ACC112 (cell line): ENCODE measurements around the gene ZSWIM4.
"Not testable (repeated sequence)": the region's sequence is repeated elsewhere in the genome, so short reads cannot be mapped to it uniquely, and the experiment has no call there.

Experiments
- H2AFZ ChIP-seq: fragments of 200-600 bp; sonication (generic); one replicate; pipeline ENCODE4 v1.6.0; 2017; ENCODE audit warnings: antibody characterized with exemption, low read length; ENCODE audit not compliant: unreplicated experiment
- H3K27ac ChIP-seq: fragments of 200-600 bp; sonication (generic); 2 replicates; pipeline ENCODE4 v1.5.1; 2014; ENCODE audit warnings: low read depth, mild to moderate bottlenecking, antibody characterized with exemption, low read length, moderate library complexity
- H3K27me3 ChIP-seq: fragments of 200-600 bp; sonication (generic); 2 replicates; pipeline ENCODE4 v1.6.1; 2014; ENCODE audit warnings: mild to moderate bottlenecking, antibody characterized with exemption, low read length, moderate library complexity, mixed read lengths; ENCODE audit not compliant: insufficient read depth
- H3K36me3 ChIP-seq: fragments of 200-600 bp; sonication (generic); 2 replicates; pipeline ENCODE4 v1.6.1; 2016; ENCODE audit warnings: mild to moderate bottlenecking, antibody characterized with exemption, low read length, moderate library complexity, mixed read lengths; ENCODE audit not compliant: insufficient read depth
- H3K4me1 ChIP-seq: fragments of 200-600 bp; sonication (generic); one replicate; pipeline ENCODE4 v1.6.1; 2016; ENCODE audit warnings: low read length, mixed read lengths; ENCODE audit not compliant: insufficient read depth, unreplicated experiment, control insufficient read depth
- H3K4me3 ChIP-seq: fragments of 200-600 bp; sonication (generic); 2 replicates; pipeline ENCODE4 v1.5.1; 2014; ENCODE audit warnings: mild to moderate bottlenecking, low read depth, low read length
- H3K79me2 ChIP-seq: fragments of 200-600 bp; sonication (generic); one replicate; pipeline ENCODE4 v1.6.0; 2016; ENCODE audit warnings: low read length; ENCODE audit not compliant: control insufficient read depth, unreplicated experiment, insufficient read depth

The ZSWIM4 gene

GRCh38 chr19:13778847-13779246 lies 16.4 kb upstream of the ZSWIM4 start:
- no peak overlapping the region for H3K27ac ChIP-seq
- H3K27me3 ChIP-seq, result no peaks in the 10 kb centered on the region
- H3K4me3 ChIP-seq, result no peak overlapping the region
- H3K4me1 ChIP-seq, result peaks cover 3% of the 10 kb centered on the region
- peaks cover 9% of the 10 kb centered on the region; the same call in 1 of the 2 replicates for H3K36me3 ChIP-seq
- no peak overlapping the region for H2AFZ ChIP-seq
- H3K79me2 ChIP-seq, result peaks cover 21% of the 10 kb centered on the region

GRCh38 chr19:13779794-13780193 lies 15.4 kb upstream of the ZSWIM4 start:
- H2AFZ ChIP-seq, H3K36me3 ChIP-seq, H3K27ac ChIP-seq, H3K4me1 ChIP-seq, H3K4me3 ChIP-seq, H3K27me3 ChIP-seq: not testable (repeated sequence)
- H3K79me2 ChIP-seq, result peaks cover 21% of the 10 kb centered on the region

GRCh38 chr19:13781547-13781946 lies 13.7 kb upstream of the ZSWIM4 start:
- H3K27me3 ChIP-seq, result no peaks in the 10 kb centered on the region
- H3K27ac ChIP-seq, result no peak overlapping the region; the same call in 1 of the 2 replicates
- H2AFZ ChIP-seq, result no peak overlapping the region

GRCh38 chr19:13782537-13782936 lies 12.7 kb upstream of the ZSWIM4 start:
- Histone ChIP-seq H3K4me3 (no peak overlapping the region), H3K79me2 (no peaks in the 10 kb centered on the region), H3K27ac (no peak overlapping the region), H3K36me3 (peaks cover 9% of the 10 kb centered on the region; the same call in 1 of the 2 replicates), H3K27me3 (no peaks in the 10 kb centered on the region), H3K4me1 (peaks cover 9% of the 10 kb centered on the region), H2AFZ (no peak overlapping the region)

More at GRCh38 chr19:13781547-13781946, 13.7 kb upstream of the ZSWIM4 start:
- Histone ChIP-seq H3K4me1 (peaks cover 4% of the 10 kb centered on the region), H3K79me2 (peaks cover 5% of the 10 kb centered on the region), H3K4me3 (no peak overlapping the region), H3K36me3 (peaks cover 9% of the 10 kb centered on the region; the same call in 1 of the 2 replicates)

- Histone ChIP-seq H3K79me2 (no peaks in the 10 kb centered on the region), H3K36me3 (peaks cover 7% of the 10 kb centered on the region; the same call in 1 of the 2 replicates), H3K4me3 (no peak overlapping the region), H2AFZ (no peak overlapping the region), H3K4me1 (peaks cover 14% of the 10 kb centered on the region), H3K27ac (no peak overlapping the region), H3K27me3 (no peaks in the 10 kb centered on the region)
Measured at GRCh38 chr19:13783565-13784500, 11.4 kb upstream of the ZSWIM4 start.

GRCh38 chr19:13784731-13785452 lies 10.4 kb upstream of the ZSWIM4 start:
- Histone ChIP-seq H2AFZ (no peak overlapping the region), H3K27me3 (no peaks in the 10 kb centered on the region), H3K27ac (no peak overlapping the region), H3K4me1 (peaks cover 16% of the 10 kb centered on the region), H3K4me3 (no peak overlapping the region), H3K79me2 (no peaks in the 10 kb centered on the region), H3K36me3 (no peaks in the 10 kb centered on the region)

GRCh38 chr19:13788991-13789390 lies 6.3 kb upstream of the ZSWIM4 start:
- H2AFZ ChIP-seq, result no peak overlapping the region
- H3K79me2 ChIP-seq, result no peaks in the 10 kb centered on the region
- no peaks in the 10 kb centered on the region for H3K27me3 ChIP-seq
- H3K4me3 ChIP-seq, result no peak overlapping the region
- no peaks in the 10 kb centered on the region for H3K36me3 ChIP-seq
- H3K4me1 ChIP-seq, result peaks cover 23% of the 10 kb centered on the region
- H3K27ac ChIP-seq, result peak overlapping the region; percentile 66

- no peak overlapping the region for H2AFZ ChIP-seq
- peaks cover 19% of the 10 kb centered on the region for H3K4me1 ChIP-seq
- no peak overlapping the region for H3K27ac ChIP-seq
- H3K27me3 ChIP-seq, result no peaks in the 10 kb centered on the region
- no peaks in the 10 kb centered on the region for H3K79me2 ChIP-seq
- no peaks in the 10 kb centered on the region for H3K36me3 ChIP-seq
- H3K4me3 ChIP-seq, result no peak overlapping the region
Measured at GRCh38 chr19:13790354-13790753, 4.9 kb upstream of the ZSWIM4 start.

- peaks cover 24% of the 10 kb centered on the region for H3K4me1 ChIP-seq
- not testable (repeated sequence) for H3K27ac ChIP-seq, H2AFZ ChIP-seq, H3K27me3 ChIP-seq, H3K4me3 ChIP-seq, H3K36me3 ChIP-seq, H3K79me2 ChIP-seq
Measured at GRCh38 chr19:13793317-13793716, 1.9 kb upstream of the ZSWIM4 start.

- peaks cover 5% of the 10 kb centered on the region for H3K79me2 ChIP-seq
- H3K36me3 ChIP-seq, result no peaks in the 10 kb centered on the region
- peak overlapping the region; percentile 90 for H3K27ac ChIP-seq
- H3K27me3 ChIP-seq, result no peaks in the 10 kb centered on the region
- H3K4me3 ChIP-seq, result peak overlapping the region; percentile 88
- peaks cover 19% of the 10 kb centered on the region for H3K4me1 ChIP-seq
- H2AFZ ChIP-seq, result peak overlapping the region; percentile 8
Measured at GRCh38 chr19:13794398-13794756, 866 bp upstream of the ZSWIM4 start.
